Medulla oblongata (tissue), 1 donor: ENCODE results near the gene IRAK2.

Experiments
- DNase-seq: peaks from one replicate; pipeline ENCODE4 v3.0.0-alpha.2; 2015; ENCODE audit errors: extremely low spot score

IRAK2 gene

DNA sequence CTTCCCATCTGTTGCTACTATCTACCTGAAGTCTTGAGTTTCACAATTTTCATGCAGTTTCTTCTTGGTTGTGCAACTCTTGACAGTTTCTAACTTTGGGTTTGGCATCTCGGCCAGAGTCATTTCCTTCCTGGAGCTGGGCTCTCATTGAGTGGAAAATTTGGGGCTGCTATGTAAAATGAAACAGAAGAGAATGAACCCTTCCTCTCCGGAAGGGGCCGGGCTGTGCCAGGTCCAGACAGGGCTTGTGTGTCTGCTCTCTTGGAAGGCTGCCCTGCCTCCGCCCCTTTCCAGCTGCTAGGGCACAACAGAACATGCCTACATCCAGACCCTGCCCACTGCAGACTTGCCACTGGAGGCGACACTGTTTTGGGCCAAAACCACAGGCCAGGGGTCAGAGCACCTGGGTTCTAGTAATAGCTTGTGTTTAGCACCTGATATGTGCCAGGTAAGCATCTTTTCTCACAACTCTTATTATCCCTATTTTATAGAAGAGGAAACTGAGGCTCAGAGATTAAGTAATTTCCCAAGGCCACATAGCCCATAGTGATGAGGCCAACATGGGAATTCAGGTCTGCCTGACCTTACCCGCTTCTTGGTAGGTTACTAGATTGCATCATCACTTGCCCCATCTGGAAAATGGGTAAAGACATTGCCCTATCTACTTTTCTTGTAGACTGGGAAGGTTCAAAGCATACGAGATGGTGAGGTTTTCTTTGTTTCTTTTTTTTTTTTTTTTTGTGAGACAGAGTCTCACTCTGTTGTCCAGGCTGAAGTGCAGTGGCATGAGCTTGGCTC lies 25.0 kb downstream of the IRAK2 start:
- DNase-seq: peak; percentile 96

DNA sequence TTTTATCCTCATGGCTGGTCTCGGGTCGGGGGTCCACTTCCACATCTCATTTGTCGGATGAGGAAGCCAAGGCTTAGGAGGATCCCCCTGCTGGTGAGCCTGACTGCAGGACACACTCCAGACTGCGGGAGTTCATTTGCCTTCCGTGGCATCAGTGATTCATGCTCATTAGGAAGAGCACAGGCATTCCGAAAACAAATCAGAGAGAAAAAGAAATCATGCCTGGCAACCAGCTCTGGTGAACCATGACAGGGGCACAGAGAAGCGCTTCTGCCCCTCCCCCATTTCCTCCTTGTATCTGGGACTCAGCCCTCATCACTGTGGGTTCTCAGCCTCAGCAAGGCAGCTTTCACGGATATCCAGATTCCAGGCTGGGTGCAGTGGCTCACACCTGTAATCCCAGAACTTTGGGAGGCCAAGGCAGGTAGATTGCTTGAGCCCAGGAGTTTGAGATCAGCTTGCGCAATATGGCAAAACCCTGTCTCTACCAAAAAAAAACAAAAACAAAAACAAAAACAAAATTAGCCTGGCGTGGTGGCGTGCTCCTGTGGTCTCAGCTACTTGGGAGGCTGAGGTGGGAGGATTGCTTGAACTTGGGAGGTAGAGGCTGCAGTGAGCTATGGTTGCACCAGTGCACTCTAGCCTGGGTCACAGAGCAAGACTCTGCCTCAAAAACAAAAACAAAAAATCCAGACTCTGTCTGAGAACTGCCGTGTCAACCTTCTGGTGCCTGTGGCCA lies 28.4 kb downstream of the IRAK2 start:
- DNase-seq: peak; percentile 49

DNA sequence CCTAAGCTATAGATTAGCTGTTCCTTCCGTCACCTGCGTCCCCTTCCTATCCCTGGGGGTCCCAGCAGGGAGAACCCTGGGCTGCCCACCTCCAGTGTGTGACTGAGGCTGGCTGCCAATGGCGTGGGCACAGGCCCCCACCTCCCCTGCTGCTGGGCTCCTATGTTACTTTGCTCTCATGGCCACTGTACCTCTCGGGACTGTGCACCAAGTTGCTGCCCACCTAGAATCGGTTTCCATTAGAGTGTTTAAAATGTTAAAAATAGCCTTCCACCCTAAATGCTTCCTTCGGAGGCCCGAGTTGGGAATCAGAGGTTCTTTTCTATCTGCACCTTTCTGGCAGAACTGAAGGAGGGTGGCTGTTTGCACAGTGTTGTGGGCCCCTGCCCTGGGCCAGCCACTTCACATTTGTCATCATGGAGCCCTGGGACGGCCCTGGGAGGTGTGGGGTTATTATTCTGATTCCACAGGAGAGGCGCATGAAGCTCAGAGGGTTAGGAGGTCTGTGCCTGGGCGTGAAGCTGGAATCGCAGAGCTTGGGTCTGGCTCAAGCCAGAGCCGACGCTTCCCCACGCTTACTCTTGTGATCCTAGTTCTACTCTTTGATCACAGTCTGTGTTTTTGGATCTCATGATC lies 29.1 kb downstream of the IRAK2 start:
- no peak for DNase-seq

DNA sequence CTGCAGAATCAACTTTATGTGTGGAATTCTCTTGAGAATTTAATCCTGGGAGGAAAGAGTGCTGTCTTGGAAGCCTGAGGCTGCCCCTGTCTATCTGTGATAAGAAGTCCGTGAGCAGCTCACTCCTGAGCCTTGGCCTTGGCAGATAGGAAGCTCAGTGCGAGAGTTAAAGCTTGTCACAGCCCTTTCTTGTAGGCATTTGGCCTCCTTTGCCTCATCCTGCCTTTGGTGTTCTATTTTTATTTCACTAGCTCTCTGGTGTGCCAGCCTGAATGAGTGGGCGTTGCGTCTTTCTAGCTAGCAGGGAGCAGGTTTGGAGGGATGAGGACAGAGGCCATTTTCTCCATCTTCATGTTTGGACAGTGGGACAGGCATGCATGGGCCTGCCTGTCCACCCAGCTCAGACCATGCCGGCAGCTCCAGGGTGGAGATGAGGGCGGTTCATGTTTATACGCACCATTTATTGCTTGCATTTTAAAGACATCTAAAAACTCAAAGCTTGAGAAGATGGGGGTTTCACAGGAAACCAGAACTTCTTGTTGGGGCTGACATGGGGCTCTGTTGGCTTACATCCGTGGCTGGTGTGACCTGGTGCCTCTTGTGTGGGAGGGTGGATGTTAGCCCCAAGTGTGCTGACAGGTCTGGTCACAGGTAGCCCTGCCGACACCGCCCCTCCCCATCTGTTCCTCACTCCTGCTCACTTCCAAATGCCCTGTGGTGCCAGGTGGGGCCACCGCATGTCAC lies 29.8 kb downstream of the IRAK2 start:
- DNase-seq: peak; percentile 65

DNA sequence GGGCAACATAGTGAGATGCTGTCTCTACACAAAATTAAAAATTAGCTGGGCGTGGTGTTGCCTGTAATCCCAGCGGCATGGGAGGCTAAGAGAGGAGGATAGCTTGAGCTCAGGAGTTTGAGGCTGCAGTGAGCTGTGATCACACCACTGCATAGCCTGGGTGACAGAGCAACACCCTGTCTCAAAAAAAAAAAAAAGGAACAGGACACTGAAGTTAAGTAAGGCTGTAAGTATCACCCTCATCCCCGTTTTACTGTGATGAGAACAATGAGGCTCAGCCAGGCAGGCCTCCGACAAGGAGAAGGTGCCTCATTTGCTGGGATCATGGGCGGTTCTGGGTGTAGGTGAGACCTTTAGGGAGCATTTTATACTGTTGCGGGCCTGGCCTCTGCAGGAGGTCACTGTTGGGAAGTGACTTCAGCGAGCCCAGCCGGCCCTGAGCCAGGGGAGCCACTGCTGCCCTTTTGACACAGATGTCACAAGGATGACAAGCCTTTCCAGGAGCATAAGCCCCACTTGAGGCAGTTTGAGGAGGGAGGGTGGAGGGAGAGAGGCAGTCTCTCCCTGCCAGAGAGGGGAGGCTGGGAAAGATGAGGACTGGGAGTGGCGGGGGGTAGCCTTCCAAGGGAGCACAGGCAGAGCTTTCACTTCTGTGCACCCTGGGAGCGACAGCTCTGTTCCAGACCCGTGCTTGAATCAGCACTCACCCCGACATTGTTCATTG lies 30.8 kb downstream of the IRAK2 start:
- DNase-seq: peak; percentile 55

DNA sequence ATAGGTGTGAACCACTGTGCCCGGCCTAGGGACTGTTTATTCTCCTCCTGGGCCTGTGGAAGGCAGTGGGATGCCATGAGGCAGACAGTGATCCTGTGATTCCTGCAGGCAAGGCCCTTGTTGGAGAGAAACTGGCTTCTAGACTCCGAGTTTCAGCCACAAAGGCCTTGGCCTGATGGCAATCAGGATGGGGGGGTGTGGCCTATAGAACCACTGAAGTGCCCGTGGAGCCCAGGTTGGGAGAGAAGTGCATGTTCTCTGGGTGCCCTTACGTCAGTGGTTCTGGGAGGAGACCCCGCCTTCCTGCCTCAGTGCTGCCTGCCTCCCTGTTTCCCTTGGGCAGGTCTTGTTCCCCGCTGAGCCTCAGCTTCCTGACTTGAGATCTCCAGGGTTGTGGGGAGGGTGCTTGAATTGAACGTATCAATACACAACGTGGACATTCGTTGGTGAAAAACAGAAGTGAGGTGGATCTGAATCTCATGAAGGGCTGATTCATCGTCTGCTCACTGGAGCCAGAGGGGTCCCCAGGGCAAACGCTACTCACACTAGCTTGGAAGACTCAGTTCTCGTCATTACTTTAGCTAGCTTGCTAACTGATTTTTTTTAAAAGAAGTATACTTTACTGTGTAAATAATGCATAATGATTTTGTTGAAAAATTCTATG lies 31.8 kb downstream of the IRAK2 start:
- no peak for DNase-seq

DNA sequence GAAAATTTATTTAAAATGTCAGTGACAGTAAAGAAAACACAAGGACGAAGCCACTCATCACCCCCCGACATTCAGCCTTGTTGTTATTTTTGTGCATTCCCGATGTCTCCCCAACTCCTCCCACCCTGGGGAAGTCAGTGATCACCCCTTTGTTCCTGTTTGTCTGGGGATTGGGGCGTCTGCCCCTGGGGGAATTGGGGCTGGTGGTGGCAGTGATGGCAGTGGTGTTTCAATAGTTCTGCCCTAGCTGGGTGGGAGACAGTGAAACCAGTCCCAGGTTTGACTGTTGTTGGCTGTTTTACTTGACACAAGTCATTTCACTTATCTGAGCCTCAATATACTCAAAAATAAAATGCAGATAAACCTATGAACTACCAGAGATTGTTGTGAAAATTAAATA lies 33.5 kb downstream of the IRAK2 start:
- DNase-seq: no peak

DNA sequence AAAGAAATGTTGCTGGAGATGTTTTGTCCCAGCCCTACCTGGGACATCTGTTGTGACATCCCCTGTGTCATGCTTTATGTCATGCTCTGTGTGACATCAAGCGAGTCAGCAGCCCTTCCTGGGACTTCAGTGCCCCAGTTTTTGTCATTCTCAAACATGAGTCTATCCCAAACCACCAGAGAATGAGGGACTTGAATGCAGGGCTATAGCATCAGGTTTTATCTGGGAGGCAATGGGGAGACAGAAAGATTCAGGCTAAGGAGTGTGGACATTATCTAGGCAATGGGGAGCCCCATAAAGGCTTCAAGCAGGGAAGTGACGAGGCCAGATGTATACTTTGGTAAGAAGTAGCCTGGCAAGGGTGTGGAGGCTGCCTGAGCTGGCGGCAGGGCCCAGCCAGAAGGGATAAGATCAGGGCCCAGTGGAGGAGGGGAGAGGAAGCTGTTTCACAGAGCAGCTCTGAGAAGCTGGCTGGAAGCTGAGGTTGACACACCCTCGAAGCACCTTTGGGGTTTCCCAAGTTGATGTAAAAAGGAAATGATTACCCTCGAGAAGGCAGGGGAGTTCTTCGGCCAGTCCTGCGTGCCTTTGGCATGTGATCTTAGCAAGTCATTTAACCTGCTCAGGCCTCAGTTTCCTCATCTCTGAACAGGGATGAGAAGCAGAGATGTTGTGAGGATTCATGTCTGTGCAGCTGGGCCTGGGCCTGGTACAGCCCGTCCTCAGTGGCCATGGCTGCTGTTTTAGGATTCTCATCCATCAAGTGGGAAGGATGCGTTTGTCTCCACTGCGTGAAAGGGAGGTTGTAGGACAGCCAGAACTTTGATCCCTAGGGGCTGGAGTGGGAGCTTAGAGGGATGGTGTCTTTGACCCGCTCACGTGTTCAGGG lies 34.3 kb downstream of the IRAK2 start:
- DNase-seq: no peak

DNA sequence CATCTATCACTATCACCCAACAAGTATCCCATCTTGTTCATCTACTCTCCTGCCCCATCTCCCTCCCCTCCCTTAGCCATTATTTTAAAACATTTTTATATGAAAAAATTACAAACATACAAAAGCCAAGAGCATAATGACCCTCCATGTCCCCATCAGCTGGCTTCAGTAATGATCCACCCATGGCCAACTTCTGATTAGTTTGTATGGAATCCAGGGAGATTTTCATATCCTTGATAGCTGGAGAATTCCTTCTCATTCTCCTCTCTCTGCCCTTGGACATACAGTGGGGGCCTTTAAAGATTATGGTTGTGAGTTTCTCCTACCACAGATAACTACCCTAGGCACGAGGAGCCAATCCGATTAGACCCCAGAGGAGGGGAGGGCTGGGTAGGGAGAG lies 40.2 kb downstream of the IRAK2 start:
- no peak for DNase-seq

DNA sequence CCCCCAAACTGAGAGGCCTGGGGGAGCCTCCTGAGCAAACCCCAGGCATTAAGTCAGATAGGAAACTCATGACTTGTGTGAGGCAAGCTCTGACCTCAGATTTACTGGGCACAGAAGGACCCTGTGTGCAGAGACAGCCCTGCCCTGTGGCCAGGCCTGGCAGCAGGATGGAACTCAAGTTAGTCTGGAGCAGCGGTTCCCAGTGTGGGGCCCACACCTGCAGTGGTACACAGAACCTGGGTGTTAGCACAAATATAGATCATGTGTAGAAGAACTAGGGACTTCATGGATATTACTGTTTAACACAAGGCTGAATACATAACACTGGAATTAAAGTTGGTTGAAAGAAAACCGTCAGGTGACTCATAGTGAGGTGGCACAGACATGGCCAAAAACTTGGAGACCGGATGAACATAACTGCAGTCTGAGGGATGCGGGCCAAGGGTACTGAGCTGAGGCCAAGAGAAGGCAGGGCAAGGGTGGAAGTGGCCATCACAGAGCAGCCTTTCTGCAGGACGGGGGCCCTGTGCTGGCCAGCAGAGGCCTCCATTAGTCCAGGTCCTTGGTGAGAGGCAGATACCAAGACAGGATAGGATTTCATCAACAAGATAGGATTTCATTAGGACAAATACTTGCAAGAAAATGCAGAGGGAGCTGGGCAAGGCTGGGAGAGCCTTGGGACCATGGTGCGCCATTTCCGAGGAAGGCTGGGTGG lies 40.9 kb downstream of the IRAK2 start:
- peak; percentile 75 for DNase-seq

DNA sequence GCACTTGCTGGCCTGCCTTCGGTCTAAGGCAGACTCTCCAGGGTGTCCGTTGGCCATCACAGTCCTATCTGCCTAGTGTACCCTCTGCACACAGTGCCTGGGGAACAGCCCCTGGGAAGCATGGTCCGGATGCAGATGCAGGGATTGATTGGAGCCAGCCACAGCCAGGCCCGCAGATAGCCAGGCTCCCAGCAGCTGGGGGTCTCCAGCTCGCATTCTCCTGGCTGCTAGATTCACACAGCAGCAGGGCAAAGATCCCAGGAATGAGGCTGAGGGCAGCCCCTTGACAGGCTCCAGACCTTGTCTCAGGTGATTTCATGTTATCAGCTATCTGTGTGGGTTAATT lies 41.4 kb downstream of the IRAK2 start:
- DNase-seq: no peak

DNA sequence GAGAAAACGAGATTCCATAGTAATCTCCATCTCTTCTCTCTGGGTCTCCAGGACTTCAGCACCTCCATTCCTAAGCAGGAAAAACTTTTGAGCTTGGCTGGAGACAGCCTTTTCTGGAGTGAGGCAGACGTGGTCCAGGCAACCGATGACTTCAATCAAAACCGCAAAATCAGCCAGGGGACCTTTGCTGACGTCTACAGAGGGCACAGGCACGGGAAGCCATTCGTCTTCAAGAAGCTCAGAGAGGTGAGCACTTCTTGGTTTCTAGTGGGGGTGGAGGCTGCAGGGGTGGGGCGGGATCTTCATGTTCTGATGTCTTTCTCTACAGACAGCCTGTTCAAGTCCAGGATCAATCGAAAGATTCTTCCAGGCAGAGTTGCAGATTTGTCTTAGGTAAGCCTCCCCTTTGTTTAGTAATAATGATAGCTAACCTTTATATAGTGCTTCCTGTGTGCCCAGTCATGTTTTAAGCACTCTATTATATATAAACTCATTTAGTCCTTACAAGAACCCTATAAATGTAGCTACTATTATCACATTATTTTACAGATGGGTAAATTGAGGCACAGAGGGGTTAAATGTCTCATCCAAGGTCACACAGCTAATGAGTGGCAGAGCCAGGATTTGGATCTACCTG lies 48.6 kb downstream of the IRAK2 start:
- no peak for DNase-seq

DNA sequence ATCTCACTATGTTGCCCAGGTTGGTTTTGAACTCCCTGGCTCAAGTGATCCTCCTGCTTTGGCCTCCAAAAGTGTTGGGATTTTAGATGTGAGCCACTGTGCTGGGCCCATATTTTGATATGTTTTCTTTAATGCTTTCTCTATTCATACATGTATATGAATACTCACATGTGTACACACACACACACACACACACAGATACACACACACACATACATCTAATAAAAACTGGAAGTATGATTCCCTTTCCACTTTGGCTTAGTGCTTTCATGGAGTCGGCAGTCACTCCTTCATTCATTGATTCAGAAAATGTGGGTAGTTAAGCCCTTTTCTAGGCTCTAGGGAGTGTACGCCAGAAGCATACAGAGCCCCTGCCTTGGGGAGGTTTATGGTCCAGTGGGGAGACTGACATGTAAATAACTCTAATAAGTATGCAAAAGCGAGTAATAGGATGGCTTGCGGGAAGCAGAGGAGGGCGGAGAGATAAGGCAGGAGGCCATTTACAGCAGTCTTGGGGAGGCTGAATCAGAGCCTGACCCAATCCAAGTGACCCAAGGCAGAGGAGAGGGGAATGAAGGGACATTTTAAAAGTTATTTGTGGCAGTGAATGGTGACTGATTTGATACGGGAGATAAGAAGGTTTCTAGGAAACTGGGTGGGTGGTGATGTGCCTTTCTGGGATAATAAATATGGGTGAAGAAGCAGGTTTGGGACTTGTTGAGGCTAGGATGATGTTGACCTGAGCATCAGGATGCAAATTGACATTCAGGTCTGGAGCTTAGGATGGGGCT lies 51.1 kb downstream of the IRAK2 start:
- DNase-seq: no peak

DNA sequence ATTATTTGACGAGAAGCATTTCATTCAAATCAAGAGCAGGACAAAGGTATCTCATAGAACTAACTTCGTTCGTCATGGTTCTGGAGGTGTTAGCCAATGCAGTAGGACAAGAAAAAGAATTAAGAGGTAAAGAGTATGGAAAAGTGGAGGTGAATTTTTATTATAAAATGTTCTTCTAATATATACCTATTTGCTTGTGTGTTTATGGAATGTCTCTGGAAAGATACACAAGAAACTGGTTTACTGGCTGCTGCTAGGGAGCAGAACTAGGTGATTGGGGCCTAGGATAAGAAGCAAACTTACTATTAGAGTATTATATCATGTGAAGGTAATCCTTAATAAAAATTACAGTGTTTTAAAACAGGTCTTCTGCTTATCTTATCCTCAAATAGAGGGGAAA lies 52.6 kb downstream of the IRAK2 start:
- no peak for DNase-seq

DNA sequence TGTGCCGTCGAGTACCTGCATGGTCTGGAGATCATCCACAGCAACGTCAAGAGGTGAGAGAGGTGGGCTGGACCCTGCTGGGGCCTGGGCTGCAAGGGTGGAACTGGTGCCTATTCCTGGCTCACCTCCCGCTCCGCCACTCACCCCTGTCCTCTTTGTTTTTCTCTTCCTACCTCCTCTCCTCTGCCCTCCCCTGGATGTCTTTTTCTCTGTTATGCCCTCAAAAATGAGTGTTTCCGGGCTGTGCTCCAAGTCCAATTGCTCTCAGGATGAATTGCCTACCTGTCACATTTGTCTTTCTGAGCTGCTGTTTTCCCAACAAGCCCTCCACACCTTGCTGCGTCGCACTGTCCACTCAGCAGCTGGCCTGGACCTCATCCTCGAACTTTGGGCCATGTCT lies 55.0 kb downstream of the IRAK2 start:
- no peak for DNase-seq

DNA sequence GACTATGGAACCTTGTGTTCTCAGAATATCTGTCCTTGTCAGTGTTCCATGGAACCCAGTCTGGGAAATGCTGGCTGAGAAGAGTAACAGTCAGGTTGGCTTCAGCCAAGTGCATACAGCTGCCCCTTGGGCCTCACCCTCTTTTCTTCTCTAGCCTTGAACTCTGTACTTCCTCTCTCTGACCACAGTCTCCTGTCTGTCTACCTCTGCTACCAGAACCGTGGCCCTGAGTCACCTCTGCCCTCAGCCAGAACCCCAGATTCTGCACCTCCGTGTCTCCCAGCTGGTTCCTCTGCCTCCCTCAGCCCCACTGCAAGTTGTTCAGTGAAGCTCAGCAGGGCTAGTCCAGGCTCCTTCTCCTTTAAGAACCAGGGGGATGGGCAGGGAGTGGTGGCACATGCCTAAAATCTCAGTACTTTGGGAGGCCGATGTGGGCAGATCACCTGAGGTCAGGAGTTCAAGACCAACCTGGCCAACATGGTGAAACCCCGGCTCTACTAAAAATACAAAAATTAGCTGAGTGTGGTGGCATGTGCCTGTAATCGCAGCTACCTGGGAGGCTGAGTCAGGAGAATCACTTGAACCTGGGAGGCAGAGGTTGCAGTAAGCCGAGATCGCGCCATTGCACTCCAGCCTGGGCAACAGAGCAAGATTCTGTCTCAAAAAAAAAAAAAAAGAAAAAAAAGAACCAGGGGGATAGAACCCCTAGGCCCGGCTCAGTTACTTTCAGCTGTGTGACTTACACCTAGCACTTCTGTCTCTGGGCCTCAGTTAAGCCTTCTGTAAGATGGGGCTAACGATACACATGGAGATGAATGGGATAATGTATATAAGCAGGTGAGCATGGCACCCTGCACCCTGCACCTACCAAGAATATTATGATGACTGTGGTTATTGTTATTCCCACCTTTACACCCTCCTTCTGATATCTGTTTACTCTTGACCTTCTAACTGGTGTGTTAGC lies 59.2 kb downstream of the IRAK2 start:
- no peak for DNase-seq
